HepG2 (cell line): ENCODE data around the gene RIPOR3. TPM values are rescaled to one million over a fixed set of nuclear protein-coding genes. Genes with fewer than 3 reads are reported as not detected.

ENCODE experiments used
- CREM ChIP-seq, 2 experiments: sonication (generic) in 1 of 2; formaldehyde crosslinking in 1 of 2; IDR thresholded peaks; 2 replicates each; pipeline versions ENCODE4 v1.4.0 to v1.6.1; 2016 to 2020; ENCODE audit warnings: antibody characterized with exemption in 1 of 2, mild to moderate bottlenecking in 1 of 2, missing genetic modification reagents in 1 of 2
- ESRRA ChIP-seq: sonication (generic); formaldehyde crosslinking; IDR thresholded peaks from 2 replicates; pipeline ENCODE4 v1.5.1; 2020; ENCODE audit warnings: mild to moderate bottlenecking, low read depth, missing genetic modification reagents
- FOXO1 ChIP-seq: sonication (generic); formaldehyde crosslinking; IDR thresholded peaks from 2 replicates; pipeline ENCODE4 v1.4.0; 2020; ENCODE audit warnings: missing genetic modification reagents
- HMGA1 ChIP-seq: sonication (generic); formaldehyde crosslinking; conservative IDR thresholded peaks from 2 replicates; pipeline ENCODE4 v1.4.0; 2020; ENCODE audit warnings: missing genetic modification reagents
- IRF2 ChIP-seq: IDR thresholded peaks from 2 replicates; pipeline ENCODE4 v1.6.1; 2018; ENCODE audit warnings: missing genetic modification reagents, missing compliant biosample characterization
- JARID2 ChIP-seq: sonication (generic); formaldehyde crosslinking; IDR thresholded peaks from 2 replicates; pipeline ENCODE4 v1.8.1; 2023; ENCODE audit warnings: missing genetic modification reagents, inconsistent platforms; ENCODE audit not compliant: insufficient replicate concordance
- NFIB ChIP-seq: sonication (generic); formaldehyde crosslinking; IDR thresholded peaks from 2 replicates; pipeline ENCODE4 v1.9.0; 2021; ENCODE audit warnings: missing genetic modification reagents, mild to moderate bottlenecking, borderline replicate concordance
- PAX8 ChIP-seq: sonication (generic); formaldehyde crosslinking; IDR thresholded peaks from 2 replicates; pipeline ENCODE4 v1.8.0; 2022; ENCODE audit warnings: mild to moderate bottlenecking, missing genetic modification reagents, borderline replicate concordance
- SP1 ChIP-seq, 2 experiments: fragments of 450-650 bp in 1 of 2; sonication (generic) in 1 of 2; formaldehyde crosslinking in 1 of 2; IDR thresholded peaks; 2 replicates each; pipeline versions ENCODE4 v1.4.0 to v1.6.1; 2016 to 2020; ENCODE audit warnings: missing genetic modification reagents in 1 of 2
- SRY ChIP-seq: sonication (generic); formaldehyde crosslinking; IDR thresholded peaks from 2 replicates; pipeline ENCODE4 v1.8.0; 2022; ENCODE audit warnings: mild to moderate bottlenecking, missing genetic modification reagents
- TGIF2 ChIP-seq: IDR thresholded peaks from 2 replicates; pipeline ENCODE4 v1.6.1; 2016; ENCODE audit warnings: control low read depth, missing compliant biosample characterization
- ZFP62 ChIP-seq: sonication (generic); formaldehyde crosslinking; IDR thresholded peaks from 2 replicates; pipeline ENCODE4 v1.4.0; 2020; ENCODE audit warnings: missing genetic modification reagents
- ZNF20 ChIP-seq: sonication (generic); formaldehyde crosslinking; IDR thresholded peaks from 2 replicates; pipeline ENCODE4 v1.4.0; 2020; ENCODE audit warnings: mild to moderate bottlenecking, moderate library complexity, missing genetic modification reagents
- ZNF3 ChIP-seq: IDR thresholded peaks from 2 replicates; pipeline ENCODE4 v1.7.0; 2017; ENCODE audit warnings: inconsistent platforms
- ZNF33A ChIP-seq: sonication (generic); formaldehyde crosslinking; IDR thresholded peaks from 2 replicates; pipeline ENCODE4 v1.5.1; 2020; ENCODE audit warnings: missing genetic modification reagents, mild to moderate bottlenecking, moderate library complexity, borderline replicate concordance
- ZNF564 ChIP-seq: sonication (generic); formaldehyde crosslinking; IDR thresholded peaks from 2 replicates; pipeline ENCODE4 v1.8.1; 2023; ENCODE audit warnings: mild to moderate bottlenecking, missing genetic modification reagents
- ZNF572 ChIP-seq: sonication (generic); formaldehyde crosslinking; IDR thresholded peaks from 2 replicates; pipeline ENCODE4 v1.5.1; 2020; ENCODE audit warnings: mild to moderate bottlenecking, missing genetic modification reagents
- ZSCAN20 ChIP-seq: sonication (generic); formaldehyde crosslinking; IDR thresholded peaks from 2 replicates; pipeline ENCODE4 v1.4.0; 2020; ENCODE audit warnings: missing genetic modification reagents, mild to moderate bottlenecking, borderline replicate concordance
- polyA plus RNA-seq, 8 experiments: library from polyadenylated mRNA; depleted of rRNA in 3 of 8; stranded (reverse) in 7 of 8; unstranded in 1 of 8; fragments of >200 nt; fragmentation: Illumina TruSeq in 4 of 8; extraction: Trizol in 4 of 8; gene quantifications; 2 replicates each; pipeline versions ENCODE4 v1.2.1 to v1.2.3, GENCODE V29; 2011 to 2016; ENCODE audit warnings: low read depth in 4 of 8, missing spikeins in 1 of 8, mixed read lengths in 1 of 8; ENCODE audit not compliant: insufficient read depth in 1 of 8
- total RNA-seq, 5 experiments: library from RNA; depleted of rRNA; stranded (reverse); fragments of >200 nt; fragmentation: Illumina TruSeq; extraction: Trizol; gene quantifications; 2 replicates each; pipeline ENCODE4 v1.2.3, GENCODE V29; 2016; ENCODE audit warnings: low read depth in 1 of 5
- TF ChIP-seq, protein P1 (sequence below): conservative IDR thresholded peaks from 2 replicates; pipeline ENCODE4 v1.6.1; 2018; ENCODE audit warnings: missing genetic modification reagents
- TF ChIP-seq, protein P2 (sequence below): sonication (generic); formaldehyde crosslinking; IDR thresholded peaks from 2 replicates; pipeline ENCODE4 v1.5.1; 2020; ENCODE audit warnings: missing genetic modification reagents, mild to moderate bottlenecking, borderline replicate concordance
- TF ChIP-seq, protein P3 (sequence below): sonication (generic); formaldehyde crosslinking; IDR thresholded peaks from 2 replicates; pipeline ENCODE4; 2020; ENCODE audit warnings: missing genetic modification reagents, mild to moderate bottlenecking, borderline replicate concordance

The RIPOR3 gene
- total and polyA plus RNA-seq, 2 of the 13 experiments (the other 11 are each of a cell fraction or from before 2014, with no cell fraction given), result 0.18 TPM; not detected in 1

DNA sequence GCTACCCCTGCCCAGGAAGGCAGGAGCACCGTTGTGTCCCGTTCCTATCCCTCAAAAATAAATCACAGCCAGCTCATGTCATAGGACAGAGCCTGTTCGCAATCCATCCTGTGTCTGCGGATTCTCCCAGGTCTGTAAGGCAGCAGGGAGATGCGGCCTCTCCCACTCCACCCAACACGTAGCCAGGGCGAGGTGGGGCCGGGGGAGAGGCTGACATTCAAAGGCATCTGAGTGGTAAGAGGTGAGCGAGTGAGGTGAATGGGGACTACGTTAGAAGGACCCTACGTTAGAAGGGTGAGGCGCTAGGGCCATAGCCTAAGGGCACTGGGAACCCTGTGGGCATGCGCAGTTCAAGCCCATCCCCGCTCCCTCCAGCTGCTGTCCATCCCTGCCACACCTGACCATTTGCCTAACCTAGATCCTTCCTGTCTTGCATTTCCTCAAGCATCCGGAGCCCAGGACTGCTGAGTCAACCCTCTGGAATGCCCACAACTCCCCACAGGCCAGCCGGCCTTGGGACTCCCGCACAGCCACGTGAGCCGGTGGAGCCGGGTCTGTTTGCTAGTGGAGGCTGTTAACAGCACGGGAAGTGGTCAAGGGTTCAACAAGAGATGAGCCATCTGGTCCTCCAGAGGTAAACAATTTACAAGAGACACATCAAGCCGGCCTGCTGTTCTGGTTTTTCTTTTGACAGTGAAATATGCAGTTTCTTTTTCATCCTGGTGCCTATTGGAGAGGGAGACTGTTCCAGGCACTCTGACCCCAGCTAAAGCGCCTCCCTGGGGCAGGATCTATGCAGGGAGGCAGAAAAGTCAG is 45.9 kb downstream of the RIPOR3 start (continued):
- TF ChIP-seq SP1 (IDR thresholded peaks at IDR 0.05) (no peak), SP1 (CRISPR knock-in tag; IDR thresholded peaks at IDR 0.05) (no peak), PAX8 (CRISPR knock-in tag) (no peak), ZNF3 (CRISPR knock-in tag) (peak; percentile 91; the same call in 1 of the 2 replicates), CREM (IDR thresholded peaks at IDR 0.05) (peak; percentile 63), CREM (CRISPR knock-in tag; IDR thresholded peaks at IDR 0.05) (no peak), HMGA1 (CRISPR knock-in tag) (no peak), ZSCAN20 (CRISPR knock-in tag) (peak; percentile 44; the same call in 1 of the 2 replicates), ESRRA (peak; percentile 52; the same call in 1 of the 2 replicates), FOXO1 (peak; percentile 95), ZNF564 (CRISPR knock-in tag) (peak; percentile 31; the same call in 1 of the 2 replicates), ZNF33A (no peak), ZNF20 (CRISPR knock-in tag) (no peak), SRY (CRISPR knock-in tag) (peak; percentile 79; the same call in 1 of the 2 replicates), ZFP62 (CRISPR knock-in tag) (no peak; the same call in 1 of the 2 replicates), JARID2 (CRISPR knock-in tag) (peak; percentile 82), ZNF572 (CRISPR knock-in tag) (peak; percentile 98; the same call in 1 of the 2 replicates), NFIB (CRISPR knock-in tag) (no peak; the same call in 1 of the 2 replicates), TGIF2 (peak; percentile 72; the same call in 1 of the 2 replicates), IRF2 (CRISPR knock-in tag) (peak; percentile 99)
- TF ChIP-seq, protein P1, sequence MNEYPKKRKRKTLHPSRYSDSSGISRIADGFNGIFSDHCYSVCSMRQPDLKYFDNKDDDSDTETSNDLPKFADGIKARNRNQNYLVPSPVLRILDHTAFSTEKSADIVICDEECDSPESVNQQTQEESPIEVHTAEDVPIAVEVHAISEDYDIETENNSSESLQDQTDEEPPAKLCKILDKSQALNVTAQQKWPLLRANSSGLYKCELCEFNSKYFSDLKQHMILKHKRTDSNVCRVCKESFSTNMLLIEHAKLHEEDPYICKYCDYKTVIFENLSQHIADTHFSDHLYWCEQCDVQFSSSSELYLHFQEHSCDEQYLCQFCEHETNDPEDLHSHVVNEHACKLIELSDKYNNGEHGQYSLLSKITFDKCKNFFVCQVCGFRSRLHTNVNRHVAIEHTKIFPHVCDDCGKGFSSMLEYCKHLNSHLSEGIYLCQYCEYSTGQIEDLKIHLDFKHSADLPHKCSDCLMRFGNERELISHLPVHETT, result peak; percentile 86
- TF ChIP-seq, protein P2, sequence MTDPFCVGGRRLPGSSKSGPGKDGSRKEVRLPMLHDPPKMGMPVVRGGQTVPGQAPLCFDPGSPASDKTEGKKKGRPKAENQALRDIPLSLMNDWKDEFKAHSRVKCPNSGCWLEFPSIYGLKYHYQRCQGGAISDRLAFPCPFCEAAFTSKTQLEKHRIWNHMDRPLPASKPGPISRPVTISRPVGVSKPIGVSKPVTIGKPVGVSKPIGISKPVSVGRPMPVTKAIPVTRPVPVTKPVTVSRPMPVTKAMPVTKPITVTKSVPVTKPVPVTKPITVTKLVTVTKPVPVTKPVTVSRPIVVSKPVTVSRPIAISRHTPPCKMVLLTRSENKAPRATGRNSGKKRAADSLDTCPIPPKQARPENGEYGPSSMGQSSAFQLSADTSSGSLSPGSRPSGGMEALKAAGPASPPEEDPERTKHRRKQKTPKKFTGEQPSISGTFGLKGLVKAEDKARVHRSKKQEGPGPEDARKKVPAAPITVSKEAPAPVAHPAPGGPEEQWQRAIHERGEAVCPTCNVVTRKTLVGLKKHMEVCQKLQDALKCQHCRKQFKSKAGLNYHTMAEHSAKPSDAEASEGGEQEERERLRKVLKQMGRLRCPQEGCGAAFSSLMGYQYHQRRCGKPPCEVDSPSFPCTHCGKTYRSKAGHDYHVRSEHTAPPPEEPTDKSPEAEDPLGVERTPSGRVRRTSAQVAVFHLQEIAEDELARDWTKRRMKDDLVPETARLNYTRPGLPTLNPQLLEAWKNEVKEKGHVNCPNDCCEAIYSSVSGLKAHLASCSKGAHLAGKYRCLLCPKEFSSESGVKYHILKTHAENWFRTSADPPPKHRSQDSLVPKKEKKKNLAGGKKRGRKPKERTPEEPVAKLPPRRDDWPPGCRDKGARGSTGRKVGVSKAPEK, result peak; percentile 72; the same call in 1 of the 2 replicates
- TF ChIP-seq, protein P3, sequence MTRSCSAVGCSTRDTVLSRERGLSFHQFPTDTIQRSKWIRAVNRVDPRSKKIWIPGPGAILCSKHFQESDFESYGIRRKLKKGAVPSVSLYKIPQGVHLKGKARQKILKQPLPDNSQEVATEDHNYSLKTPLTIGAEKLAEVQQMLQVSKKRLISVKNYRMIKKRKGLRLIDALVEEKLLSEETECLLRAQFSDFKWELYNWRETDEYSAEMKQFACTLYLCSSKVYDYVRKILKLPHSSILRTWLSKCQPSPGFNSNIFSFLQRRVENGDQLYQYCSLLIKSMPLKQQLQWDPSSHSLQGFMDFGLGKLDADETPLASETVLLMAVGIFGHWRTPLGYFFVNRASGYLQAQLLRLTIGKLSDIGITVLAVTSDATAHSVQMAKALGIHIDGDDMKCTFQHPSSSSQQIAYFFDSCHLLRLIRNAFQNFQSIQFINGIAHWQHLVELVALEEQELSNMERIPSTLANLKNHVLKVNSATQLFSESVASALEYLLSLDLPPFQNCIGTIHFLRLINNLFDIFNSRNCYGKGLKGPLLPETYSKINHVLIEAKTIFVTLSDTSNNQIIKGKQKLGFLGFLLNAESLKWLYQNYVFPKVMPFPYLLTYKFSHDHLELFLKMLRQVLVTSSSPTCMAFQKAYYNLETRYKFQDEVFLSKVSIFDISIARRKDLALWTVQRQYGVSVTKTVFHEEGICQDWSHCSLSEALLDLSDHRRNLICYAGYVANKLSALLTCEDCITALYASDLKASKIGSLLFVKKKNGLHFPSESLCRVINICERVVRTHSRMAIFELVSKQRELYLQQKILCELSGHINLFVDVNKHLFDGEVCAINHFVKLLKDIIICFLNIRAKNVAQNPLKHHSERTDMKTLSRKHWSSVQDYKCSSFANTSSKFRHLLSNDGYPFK (CRISPR knock-in tag), result peak; percentile 84
